GM19463 (cell line): ENCODE measurements around the gene IFT52.
"Not testable (repeated sequence)": the region's sequence is repeated elsewhere in the genome, so short reads cannot be mapped to it uniquely, and the experiment has no call there.

ENCODE experiments used
- ATAC-seq: cut with Tn5 transposase; IDR thresholded peaks from one replicate; pipeline ENCODE4 v1.9.1; 2021; ENCODE audit warnings: mild to moderate bottlenecking, moderate library complexity; ENCODE audit not compliant: unreplicated experiment

The IFT52 gene

GRCh38 chr20:43567477-43567876 is 23.3 kb upstream of the IFT52 start:
- no peak for ATAC-seq

- ATAC-seq, result no peak
Observed at GRCh38 chr20:43568706-43569105, 22.0 kb upstream of the IFT52 start.

GRCh38 chr20:43569282-43569681 is 21.5 kb upstream of the IFT52 start:
- no peak for ATAC-seq

- no peak for ATAC-seq
Observed at GRCh38 chr20:43570496-43570895, 20.2 kb upstream of the IFT52 start.

- ATAC-seq, result no peak
Observed at GRCh38 chr20:43571310-43571709, 19.4 kb upstream of the IFT52 start.

GRCh38 chr20:43571771-43572170 is 19.0 kb upstream of the IFT52 start:
- no peak for ATAC-seq

- ATAC-seq, result no peak
Observed at GRCh38 chr20:43572891-43573290, 17.8 kb upstream of the IFT52 start.

- no peak for ATAC-seq
Observed at GRCh38 chr20:43576108-43576507, 14.6 kb upstream of the IFT52 start.

GRCh38 chr20:43579861-43580793 is 10.6 kb upstream of the IFT52 start:
- no peak for ATAC-seq

GRCh38 chr20:43583133-43583864 is 7.4 kb upstream of the IFT52 start:
- ATAC-seq, result no peak

GRCh38 chr20:43583982-43584432 is 6.7 kb upstream of the IFT52 start:
- ATAC-seq, result no peak

GRCh38 chr20:43584448-43585136 is 6.1 kb upstream of the IFT52 start:
- no peak for ATAC-seq

- no peak for ATAC-seq
Observed at GRCh38 chr20:43586641-43587040, 4.1 kb upstream of the IFT52 start.

GRCh38 chr20:43588526-43588925 is 2.2 kb upstream of the IFT52 start:
- not testable (repeated sequence) for ATAC-seq

- no peak for ATAC-seq
Observed at GRCh38 chr20:43590036-43590391, 723 bp upstream of the IFT52 start.

GRCh38 chr20:43601960-43602359 is 11.2 kb downstream of the IFT52 start:
- ATAC-seq, result not testable (repeated sequence)

GRCh38 chr20:43603124-43603523 is 12.4 kb downstream of the IFT52 start:
- no peak for ATAC-seq

- ATAC-seq, result no peak
Observed at GRCh38 chr20:43605715-43606114, 15.0 kb downstream of the IFT52 start.

GRCh38 chr20:43607278-43607677 is 16.5 kb downstream of the IFT52 start:
- ATAC-seq, result not testable (repeated sequence)

GRCh38 chr20:43631598-43631997 is 40.9 kb downstream of the IFT52 start:
- no peak for ATAC-seq

GRCh38 chr20:43636429-43636828 is 45.7 kb downstream of the IFT52 start:
- no peak for ATAC-seq
